GM18519 (cell line): ENCODE results near the gene CACNA1A.
"Not testable (repeated sequence)": the region's sequence is repeated elsewhere in the genome, so short reads cannot be mapped to it uniquely, and the experiment has no call there.

Experiments
- ATAC-seq: cut with Tn5 transposase; IDR thresholded peaks from one replicate; pipeline ENCODE4 v1.9.1; 2021; ENCODE audit warnings: mild to moderate bottlenecking, moderate library complexity; ENCODE audit not compliant: unreplicated experiment, low FRiP score

The CACNA1A gene

DNA sequence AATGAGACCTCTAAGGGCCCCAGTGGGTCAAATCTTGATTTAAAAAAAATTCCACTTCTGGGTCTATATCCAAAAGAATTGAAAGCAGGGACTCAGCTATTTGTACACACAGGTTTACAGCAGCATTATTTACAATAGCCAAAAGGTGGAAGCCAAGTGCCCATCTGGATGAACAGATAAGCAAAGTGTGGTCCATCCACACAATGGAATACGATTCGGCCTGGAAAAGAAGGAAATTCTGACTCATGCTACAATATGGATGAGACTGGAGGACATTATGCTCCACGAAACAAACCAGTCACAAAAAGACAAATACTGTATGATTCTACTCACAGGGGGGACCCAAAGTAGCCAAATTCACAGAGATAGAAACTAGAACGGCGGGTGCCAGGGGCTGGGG is 76.7 kb downstream of the CACNA1A start:
- no peak for ATAC-seq

DNA sequence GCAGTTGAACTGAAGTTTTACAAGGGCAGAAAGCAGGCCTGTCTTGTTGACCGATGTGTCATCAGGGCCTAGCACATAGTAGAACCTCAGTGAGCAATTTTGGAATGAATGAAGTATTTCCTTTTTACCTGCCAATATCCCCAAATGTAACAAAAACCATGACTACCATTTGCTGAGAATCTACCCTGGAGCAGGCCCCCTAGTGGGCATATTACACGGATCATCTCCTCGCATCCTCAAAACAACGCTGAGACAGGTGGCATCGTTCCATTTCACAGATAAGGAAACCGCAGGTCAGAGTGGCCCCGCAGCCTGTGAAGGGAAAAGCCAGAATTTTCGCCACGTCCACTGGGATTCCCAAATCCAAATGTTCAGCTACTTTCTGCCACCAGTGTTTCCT is 77.9 kb downstream of the CACNA1A start:
- no peak for ATAC-seq

DNA sequence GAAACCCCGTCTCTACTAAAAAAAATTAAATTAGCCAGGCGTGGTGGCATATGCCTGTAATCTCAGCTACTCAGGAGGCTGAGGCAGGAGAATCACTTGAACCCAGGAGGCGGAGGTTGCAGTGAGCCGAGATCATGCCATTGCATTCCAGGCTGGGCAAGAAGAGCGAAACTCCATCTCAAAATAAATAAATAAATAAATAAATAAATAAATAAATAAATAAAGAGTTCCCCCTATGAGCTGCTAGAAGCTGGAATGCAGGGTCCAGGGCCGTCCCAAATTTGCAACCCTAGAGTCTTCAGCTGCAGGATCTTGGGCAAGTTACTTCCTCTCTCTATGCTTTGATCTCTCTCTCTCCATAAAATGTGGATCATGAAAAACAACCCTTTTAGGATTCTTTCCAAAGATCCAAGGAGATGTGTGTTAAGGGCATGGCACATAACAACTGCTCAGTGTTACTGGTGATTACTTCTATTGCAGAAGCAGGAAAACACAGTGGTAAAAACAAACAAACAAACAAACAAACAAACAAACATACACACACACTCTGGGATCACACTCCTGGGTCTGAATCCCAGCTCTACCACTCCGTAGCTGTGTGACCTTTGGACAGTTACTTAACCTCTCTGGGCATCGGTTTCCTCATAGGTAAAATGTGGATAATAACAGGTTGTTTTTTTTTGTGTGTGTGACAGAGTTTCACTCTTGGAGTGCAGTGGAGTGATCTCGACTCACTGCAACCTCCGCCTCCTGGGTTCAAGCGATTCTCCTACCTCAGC is 78.8 kb downstream of the CACNA1A start:
- ATAC-seq: no peak

DNA sequence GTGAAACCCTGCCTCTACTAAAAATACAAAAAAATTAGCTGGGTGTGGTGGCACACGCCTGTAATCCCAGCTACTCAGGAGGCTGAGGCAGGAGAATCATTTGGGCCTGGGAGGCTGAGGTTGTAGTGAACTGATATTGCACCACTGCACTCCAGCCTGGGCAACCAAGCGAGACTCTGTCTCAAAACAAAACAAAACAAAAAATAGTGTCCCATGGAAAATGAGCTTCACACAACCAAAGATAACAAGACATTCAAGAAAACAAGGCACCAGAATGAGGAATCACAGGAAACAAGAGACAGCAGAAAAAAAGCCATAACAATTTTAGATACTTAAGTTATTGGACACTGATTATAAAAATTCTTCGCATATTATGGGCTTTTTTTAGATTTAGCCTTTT is 80.4 kb downstream of the CACNA1A start:
- not testable (repeated sequence) for ATAC-seq

DNA sequence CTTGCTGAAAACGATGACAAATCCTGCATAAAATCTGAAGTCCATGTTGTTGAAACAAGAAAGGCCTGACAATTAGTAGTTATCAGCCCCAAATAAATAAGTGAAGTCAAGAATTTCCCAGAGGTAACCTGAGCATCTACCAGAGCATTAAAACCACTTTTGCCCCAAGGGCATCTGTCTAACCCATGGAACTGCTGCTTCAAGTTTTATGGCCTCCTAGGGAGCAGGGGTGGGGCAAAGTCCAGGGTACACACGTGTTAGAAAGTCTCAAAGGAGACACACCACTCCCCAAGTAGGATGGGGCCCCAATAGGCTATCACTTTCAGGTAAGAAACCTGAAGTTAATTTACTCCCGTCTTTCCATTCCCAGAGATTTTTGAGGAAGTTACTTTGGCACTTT is 81.1 kb downstream of the CACNA1A start:
- ATAC-seq: no peak

DNA sequence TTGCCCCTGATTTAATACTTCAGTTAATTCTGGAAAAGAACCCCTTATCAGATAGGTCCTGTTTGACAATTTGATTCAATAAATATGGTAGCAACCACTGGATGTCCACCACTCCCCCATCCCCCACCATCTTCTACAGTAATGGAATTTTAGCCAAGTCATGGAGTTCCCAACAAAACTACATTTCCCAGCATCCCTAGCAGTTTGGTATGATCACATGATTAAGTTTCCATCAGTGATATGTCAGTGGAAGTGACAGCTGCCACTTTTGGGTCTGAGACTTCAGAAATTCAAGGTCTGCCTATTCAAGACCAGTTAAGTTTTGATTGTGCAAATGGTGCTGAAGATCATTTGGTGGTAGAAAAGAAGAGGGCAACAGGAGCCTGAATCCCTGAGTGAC is 85.5 kb downstream of the CACNA1A start:
- ATAC-seq: no peak

DNA sequence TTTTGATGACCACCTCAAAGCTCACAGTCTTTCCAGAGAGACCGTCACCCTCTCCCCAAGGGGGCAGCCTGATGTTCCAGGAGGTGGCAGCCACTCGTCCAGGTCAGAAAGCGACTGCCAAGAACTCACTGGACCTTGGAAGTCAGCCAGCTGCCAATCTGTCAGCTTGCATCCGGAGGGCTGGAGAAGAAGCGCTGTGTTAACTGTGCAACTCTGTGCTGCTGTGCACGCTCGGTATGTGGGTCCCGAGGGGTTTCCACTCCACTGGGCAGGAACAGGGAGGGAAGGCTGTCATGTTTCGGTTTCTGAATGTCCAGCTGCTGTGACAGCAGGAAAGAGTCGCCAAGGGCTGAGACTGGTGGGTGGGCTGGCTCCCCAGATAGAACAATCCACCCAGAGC is 89.2 kb downstream of the CACNA1A start:
- ATAC-seq: no peak

DNA sequence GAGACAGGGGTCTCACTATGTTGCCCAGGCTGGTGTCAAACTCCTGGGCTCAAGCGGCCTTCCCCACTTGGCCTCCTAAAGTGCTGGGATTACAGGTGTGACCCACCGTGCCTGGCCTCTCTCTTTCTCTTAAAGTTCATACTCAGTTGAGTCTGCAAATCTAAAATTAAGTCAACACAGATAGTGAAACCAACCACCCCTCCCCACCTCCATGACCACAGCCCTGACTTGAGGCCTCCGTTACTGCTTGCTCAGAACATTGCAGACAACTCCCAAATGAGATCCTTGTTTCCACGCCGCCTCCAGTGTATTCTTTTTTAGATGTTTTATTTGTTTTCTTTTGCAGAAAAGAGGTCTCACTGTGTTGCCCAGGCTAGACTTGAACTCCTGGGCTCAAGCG is 94.4 kb downstream of the CACNA1A start:
- ATAC-seq: no peak

DNA sequence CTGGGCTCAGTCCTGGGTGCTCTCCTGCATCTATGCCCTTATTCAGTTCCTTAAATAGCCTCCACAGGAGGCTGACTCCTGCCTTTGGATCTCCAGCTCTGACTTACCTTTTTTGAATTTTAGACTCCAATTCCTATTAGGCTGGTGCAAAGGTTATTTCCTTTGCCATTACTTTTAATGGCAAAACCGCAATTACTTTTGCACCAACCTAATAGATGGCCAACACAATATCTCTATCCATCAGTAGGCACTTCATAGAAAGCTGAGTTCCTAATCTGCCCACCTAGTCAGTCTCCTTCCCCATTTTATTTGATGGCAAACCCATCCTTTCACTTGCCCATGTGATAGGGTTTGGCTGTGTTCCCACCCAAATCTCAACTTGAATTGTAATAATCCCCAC is 95.3 kb downstream of the CACNA1A start:
- ATAC-seq: no peak

DNA sequence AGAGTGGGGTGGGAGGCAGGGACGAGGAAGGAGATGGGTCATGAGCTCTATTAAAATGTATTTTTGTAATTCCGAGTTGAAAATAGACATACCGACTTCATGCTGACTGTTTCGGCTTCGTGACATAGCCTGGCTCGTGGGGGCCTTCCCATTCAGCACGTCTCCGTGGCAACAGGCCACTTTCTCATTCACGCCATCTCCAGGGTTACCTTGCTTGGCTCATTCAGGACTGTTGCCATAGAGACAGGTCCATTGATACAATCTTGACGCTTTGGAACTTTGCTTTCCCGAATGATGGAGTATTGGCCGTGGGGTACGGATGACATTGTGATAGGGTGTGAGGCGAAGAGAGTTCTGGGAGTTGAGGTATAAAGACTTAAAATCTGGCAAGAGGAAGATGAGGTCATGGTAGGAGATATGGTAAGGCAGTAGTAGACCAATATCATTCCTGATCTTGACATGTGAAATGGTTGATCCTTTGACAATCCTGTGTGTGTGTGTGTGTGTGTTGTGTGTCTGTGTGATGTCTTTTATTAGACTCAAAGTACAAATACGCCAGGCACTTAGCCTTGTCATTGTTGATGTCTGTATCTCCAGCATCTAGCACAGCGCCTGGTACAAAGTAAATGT is 97.3 kb downstream of the CACNA1A start:
- ATAC-seq: no peak

DNA sequence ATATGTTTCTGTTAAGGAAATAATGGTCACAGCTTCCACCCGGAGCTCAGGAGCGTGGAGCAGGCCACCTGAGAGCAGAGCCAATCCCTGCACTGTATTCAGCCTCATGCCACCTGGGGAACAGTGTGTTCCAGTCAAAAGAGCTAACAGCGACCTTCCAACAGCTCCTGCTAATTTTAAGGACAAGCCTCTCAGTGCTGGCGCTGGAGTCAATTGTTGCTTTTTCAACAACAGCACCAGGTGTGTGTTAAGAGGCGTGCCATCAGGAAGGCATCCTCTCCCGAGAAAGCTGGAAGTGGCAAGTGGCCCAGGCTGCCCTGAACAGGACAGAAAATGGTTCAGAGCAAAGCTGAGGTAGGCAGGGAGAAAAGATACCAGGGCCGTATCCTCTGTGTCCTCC is 102.0 kb downstream of the CACNA1A start:
- no peak for ATAC-seq

DNA sequence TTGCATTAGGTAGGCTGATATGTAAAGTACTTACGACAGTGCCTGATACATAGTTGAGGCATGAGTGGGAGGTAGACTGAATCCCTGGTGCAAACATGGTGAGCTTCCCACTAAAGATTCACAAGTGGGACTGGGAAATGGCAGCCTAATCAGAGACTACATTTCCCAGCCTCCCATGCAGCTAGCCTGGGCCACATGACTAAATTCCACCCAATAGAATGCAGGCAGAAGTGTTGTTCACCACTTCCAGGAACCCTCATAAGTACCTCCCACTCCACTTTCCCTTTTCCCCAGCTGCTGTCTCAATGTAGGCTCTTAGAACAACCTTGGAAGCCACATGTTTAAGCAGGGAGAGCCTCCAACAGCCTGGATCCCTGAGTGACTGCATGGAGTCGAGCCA is 104.9 kb downstream of the CACNA1A start:
- no peak for ATAC-seq

DNA sequence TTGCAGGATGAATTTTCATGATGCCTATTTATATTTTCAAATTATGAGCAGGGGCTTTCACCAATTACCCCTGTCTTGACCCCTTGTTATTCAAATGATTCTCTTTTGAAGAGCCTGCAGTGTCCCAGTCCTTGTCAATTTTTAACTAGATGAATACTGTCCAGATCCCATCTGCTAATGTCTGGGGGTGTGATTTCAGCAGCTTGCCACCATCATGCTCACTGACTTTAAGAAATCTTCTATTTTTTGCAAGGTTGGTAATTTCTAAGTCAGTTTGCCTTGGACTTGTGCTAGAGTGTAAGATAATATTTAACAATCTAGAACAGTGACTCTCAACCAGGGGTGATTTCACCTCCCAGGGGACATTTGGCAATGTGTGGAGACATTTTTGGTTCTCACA is 106.0 kb downstream of the CACNA1A start:
- ATAC-seq: no peak

DNA sequence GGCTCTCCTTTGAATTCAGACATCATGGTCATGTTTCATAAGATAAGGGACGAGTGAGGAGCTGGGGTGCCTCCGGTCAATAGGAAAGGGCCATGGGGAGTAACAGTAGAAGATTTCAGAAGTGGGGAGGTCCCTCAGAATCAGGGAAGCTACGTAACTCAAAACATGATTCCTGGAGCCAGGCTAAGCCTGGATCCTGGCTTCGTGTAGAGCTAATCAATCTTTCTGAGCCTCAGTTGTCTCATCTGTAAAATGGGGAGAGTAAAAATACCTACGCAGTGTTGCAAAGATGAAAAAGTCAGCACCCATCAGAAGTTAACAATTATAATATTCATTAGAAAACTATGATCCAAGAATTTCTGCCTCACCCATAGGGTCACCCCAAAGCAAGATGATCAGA is 106.5 kb downstream of the CACNA1A start:
- no peak for ATAC-seq

DNA sequence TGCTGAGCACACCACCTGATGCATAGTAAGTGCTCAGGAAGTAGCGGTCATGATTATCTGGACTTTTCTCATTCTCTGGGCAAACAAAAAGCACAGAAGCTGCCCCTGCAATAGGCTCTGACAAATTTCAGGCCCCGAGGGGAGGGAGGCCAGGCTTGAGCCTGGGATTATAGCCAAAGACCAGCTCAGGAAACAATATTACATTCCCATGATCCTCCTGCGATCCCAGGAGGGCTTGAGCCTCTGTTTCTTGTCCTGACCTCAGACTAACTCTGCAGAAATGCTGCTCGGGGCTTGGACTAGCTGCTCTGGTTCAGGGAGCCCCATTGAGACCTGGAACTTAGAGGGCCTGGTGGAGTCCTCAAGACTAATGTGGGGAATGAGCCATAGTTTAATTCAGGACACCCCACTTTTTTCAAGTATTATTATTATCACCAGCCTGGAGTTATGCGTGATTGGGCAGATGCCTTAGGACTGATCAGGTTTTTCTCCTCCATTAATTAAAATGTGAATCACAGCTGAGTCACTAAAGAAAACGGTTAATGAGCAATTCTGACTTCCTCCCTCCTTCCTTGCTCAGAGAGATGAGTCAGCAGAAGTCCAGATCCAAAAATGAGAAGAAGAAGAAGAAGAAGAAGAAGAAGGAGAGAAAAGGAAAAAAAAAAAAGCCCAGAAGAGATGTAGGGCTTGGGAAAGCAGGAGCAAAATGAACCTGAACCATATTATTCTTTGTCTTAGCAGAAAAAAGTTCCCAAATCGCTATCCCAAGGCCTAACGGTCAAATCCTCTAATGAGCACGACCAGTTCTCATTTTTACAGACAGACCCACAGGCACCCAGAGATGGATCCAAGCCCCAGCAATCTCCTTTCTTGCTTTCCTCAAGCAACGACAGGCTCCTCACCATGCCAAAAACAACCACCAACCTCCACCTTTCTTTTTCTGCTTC is 107.2 kb downstream of the CACNA1A start:
- no peak for ATAC-seq

DNA sequence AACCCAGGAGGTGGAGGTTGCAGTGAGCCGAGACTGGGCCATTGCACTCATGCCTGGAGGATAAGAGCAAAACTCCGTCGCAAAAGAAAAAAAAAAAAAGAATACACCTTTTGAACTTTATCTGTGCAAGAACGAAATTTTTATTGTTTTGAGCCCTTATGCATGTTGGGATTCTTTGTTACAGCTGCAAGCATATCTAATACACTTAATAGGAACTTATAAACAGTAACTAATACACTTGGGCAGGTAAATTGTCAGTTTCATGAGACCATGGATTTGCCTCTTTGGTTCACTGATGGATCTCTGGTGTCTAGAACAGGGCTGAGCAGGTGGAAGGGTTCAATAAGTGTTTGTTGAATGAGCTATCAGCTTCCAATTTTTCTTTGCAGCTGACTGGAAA is 108.1 kb downstream of the CACNA1A start:
- no peak for ATAC-seq

DNA sequence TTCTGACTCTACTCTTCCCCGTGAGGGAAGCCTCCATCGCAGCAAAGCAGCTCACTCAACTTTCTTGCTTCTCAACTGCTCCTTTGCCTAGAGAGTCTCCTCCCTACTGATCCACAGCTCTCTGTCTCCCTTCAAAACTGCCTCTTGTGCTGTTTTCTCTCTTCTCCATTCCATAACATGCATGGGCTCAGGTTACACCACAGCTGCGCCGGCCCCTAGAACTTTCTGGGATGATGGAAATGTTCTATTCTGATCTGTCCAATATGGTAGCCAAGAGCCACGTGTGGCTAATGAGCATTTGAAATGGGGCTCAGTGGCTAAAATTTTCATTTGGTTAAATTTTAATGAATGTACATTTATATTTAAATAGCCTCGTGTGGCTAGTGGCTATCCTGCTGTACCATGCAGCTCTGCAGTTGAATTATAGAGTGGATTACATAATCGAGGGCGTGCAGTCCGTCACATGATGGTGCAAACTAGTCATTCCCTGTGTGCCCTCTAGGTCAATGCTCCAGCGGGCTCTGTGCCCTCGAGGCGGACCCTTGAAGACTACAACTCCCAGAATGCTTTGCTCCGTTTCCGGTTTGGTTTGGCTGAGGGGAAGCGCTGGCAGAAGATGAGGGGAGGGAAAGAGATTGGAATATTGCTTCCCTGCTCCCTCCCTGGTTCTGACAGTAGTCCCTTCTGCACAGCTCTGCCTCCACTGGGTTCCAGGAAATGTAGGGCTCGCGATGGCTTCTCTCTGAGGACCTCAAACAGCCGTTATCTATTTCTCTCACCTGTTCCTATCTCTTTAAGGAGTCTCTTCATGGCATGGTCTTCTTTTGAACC is 109.8 kb downstream of the CACNA1A start:
- no peak for ATAC-seq

DNA sequence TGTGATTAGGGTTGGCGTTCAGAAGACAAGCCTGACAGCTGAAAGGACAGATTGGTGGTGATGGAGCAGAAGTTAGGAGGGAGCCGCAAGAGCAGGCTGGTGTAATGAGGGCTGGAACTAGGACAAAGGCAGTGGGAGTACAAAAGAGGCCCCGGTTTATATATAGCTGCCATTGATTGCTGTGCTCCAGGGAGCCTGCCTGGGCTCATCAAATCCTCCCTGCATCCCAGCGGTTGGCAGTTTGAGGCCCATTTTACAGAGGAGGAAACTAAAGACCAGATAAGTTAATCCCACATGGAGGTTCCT is 123.7 kb downstream of the CACNA1A start:
- no peak for ATAC-seq

DNA sequence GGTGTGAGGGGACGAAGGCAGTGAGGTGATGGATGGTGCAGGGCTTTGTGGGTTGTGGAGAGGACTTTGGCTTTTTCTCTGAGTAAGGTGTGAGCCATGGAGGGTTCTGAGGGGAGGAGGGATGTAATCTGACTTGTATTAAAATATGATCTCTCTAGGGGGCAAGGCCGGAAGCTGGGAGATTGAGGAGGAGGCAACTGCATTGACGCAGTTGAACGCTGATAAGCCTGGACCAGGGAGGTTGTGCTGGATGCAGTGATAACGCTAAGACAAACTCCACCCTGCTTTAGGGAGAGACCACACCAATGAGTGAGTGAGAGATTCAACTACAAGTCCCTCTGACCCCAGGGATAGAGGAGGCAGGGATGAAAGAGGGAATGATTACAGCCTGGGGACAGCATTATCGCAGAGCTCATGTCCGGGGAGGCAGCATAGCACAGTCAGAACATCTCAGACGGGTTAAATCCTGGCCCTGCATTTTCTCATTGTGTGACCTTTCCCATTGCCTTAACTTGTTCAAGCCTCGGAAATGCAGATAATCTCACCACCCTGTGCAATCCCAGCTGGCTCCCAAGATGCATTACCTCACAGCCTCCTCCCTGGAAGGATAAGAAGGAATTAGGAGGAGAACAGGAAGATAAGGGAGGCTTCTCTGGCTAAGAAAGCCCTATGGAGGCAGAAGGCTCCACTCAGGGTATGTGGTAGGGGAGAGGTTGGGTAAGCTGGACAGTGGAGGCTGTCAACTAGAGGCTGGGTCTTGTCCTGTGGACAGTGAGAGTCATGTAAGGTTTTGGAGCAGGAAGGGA is 124.2 kb downstream of the CACNA1A start:
- no peak for ATAC-seq

DNA sequence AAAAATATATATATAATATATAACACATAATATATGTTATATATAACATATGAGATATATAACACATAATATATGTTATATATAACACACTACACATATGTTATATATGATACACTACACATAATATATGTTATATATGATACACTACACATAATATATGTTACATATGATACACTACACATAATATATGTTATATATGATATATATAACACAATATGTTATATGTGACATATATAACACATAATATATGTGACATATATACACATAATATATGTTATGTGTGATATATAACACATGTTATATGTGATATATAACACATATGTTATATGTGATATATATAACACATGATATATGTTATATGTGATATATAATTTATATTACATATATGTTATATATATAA is 129.7 kb downstream of the CACNA1A start:
- ATAC-seq: no peak
